ENCODE results near the gene AVEN. TPM values are rescaled to one million over a fixed set of nuclear protein-coding genes. Genes with fewer than 3 reads are reported as not detected.

AVEN gene
- total RNA-seq, 1 donor from 2014 or later = 15.9 TPM

GRCh38 chr15:33926260-33926659 lies 112.7 kb downstream of the AVEN start:
- intact Hi-C loops (cut with micrococcal nuclease) = no loop called here

GRCh38 chr15:33923446-33923845 lies 115.6 kb downstream of the AVEN start:
- intact Hi-C loops (cut with micrococcal nuclease) = no loop called here

GRCh38 chr15:33915571-33916407 lies 123.2 kb downstream of the AVEN start:
- intact Hi-C loops (cut with micrococcal nuclease) = no loop called here

- intact Hi-C loops (cut with micrococcal nuclease) = no loop called here
Observed at GRCh38 chr15:33913459-33913858, 125.5 kb downstream of the AVEN start.

GRCh38 chr15:33912326-33912725 lies 126.7 kb downstream of the AVEN start:
- intact Hi-C loops (cut with micrococcal nuclease) = no loop called here

- intact Hi-C loops (cut with micrococcal nuclease) = no loop called here
Observed at GRCh38 chr15:33910741-33911140, 128.3 kb downstream of the AVEN start.

- intact Hi-C loops (cut with micrococcal nuclease) = no loop called here
Observed at GRCh38 chr15:33908406-33908805, 130.6 kb downstream of the AVEN start.

- intact Hi-C loops (cut with micrococcal nuclease) = no loop called here
Observed at GRCh38 chr15:33907326-33907725, 131.7 kb downstream of the AVEN start.

GRCh38 chr15:33903661-33904060 lies 135.3 kb downstream of the AVEN start:
- intact Hi-C loops (cut with micrococcal nuclease) = no loop called here

GRCh38 chr15:33902043-33902442 lies 137.0 kb downstream of the AVEN start:
- intact Hi-C loops (cut with micrococcal nuclease) = no loop called here

- intact Hi-C loops (cut with micrococcal nuclease) = no loop called here
Observed at GRCh38 chr15:33894193-33894592, 144.8 kb downstream of the AVEN start.

- intact Hi-C loops (cut with micrococcal nuclease) = no loop called here
Observed at GRCh38 chr15:33888176-33888575, 150.8 kb downstream of the AVEN start.

GRCh38 chr15:33882921-33883320 lies 156.1 kb downstream of the AVEN start:
- intact Hi-C loops (cut with micrococcal nuclease) = no loop called here

- intact Hi-C loops (cut with micrococcal nuclease) = no loop called here
Observed at GRCh38 chr15:33874156-33874555, 164.8 kb downstream of the AVEN start.

GRCh38 chr15:33872416-33873106 lies 166.4 kb downstream of the AVEN start:
- intact Hi-C loops (cut with micrococcal nuclease) = no loop called here

- intact Hi-C loops (cut with micrococcal nuclease) = no loop called here
Observed at GRCh38 chr15:33871980-33872379, 167.0 kb downstream of the AVEN start.

- intact Hi-C loops (cut with micrococcal nuclease) = no loop called here
Observed at GRCh38 chr15:33866101-33866737, 172.8 kb downstream of the AVEN start.

- intact Hi-C loops (cut with micrococcal nuclease) = no loop called here
Observed at GRCh38 chr15:33865416-33865815, 173.6 kb downstream of the AVEN start.

GRCh38 chr15:33864360-33865075 lies 174.5 kb downstream of the AVEN start:
- intact Hi-C loops (cut with micrococcal nuclease) = no loop called here

GRCh38 chr15:33860754-33861153 lies 178.2 kb downstream of the AVEN start:
- intact Hi-C loops (cut with micrococcal nuclease) = no loop called here

GRCh38 chr15:33859992-33860545 lies 178.9 kb downstream of the AVEN start:
- intact Hi-C loops (cut with micrococcal nuclease) = no loop called here

All from T-helper 2 cell treated with Interferon-gamma antibody and Interleukin-4, amounts not matched to agents 100 ng/mL and 5 ng/mL, for 36 hours (primary cell).